HG03378 (cell line): ENCODE measurements around the gene SLC25A13.
"Not testable (repeated sequence)": the region's sequence is repeated elsewhere in the genome, so short reads cannot be mapped to it uniquely, and the experiment has no call there.

Source experiments
- ATAC-seq: cut with Tn5 transposase; IDR thresholded peaks from one replicate; pipeline ENCODE4 v1.9.1; 2021; ENCODE audit warnings: mild to moderate bottlenecking, moderate library complexity; ENCODE audit not compliant: unreplicated experiment

The SLC25A13 gene, protein sequence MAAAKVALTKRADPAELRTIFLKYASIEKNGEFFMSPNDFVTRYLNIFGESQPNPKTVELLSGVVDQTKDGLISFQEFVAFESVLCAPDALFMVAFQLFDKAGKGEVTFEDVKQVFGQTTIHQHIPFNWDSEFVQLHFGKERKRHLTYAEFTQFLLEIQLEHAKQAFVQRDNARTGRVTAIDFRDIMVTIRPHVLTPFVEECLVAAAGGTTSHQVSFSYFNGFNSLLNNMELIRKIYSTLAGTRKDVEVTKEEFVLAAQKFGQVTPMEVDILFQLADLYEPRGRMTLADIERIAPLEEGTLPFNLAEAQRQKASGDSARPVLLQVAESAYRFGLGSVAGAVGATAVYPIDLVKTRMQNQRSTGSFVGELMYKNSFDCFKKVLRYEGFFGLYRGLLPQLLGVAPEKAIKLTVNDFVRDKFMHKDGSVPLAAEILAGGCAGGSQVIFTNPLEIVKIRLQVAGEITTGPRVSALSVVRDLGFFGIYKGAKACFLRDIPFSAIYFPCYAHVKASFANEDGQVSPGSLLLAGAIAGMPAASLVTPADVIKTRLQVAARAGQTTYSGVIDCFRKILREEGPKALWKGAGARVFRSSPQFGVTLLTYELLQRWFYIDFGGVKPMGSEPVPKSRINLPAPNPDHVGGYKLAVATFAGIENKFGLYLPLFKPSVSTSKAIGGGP

DNA sequence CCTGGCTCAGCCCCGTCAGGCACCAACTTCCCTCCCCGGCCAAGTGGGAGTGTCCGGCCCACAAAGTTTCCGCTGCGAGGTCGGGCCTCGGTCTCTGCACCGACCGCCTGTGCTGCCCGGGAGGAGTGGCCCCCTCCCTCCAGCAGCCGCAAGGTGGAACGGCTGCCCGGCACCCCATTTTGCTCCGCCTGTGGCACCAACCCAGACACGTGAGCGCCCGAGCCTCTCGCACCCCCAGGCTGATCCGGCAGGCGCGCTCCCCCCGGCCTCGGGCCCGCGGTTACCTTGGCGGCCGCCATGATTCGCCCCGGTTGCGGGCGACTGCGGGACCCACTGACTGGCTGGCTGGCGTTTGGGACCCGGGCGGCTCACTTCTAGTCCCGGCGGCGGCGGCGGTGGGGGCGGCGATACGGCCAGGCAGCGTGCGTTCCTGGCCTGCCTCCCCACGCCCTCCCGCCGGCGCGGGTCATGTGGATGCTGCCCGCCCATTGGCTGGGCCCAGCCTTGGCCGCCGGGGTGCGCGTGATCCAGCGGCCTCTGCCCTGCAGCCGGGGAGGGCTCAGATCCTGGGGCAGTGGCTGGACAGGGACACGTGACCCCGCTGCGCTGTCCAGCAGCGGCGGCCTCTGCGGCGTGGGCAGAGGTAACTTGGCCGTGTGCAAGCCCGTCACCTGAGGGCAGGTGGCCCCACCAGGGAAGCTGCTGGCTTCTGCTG lies at the start of gene SLC25A13:
SLC25A13 (minus strand) TSS at position 441 of the 715 bp plus-strand sequence; CDS start at position 299, 142 bp downstream.
- peak; percentile 66 for ATAC-seq

DNA sequence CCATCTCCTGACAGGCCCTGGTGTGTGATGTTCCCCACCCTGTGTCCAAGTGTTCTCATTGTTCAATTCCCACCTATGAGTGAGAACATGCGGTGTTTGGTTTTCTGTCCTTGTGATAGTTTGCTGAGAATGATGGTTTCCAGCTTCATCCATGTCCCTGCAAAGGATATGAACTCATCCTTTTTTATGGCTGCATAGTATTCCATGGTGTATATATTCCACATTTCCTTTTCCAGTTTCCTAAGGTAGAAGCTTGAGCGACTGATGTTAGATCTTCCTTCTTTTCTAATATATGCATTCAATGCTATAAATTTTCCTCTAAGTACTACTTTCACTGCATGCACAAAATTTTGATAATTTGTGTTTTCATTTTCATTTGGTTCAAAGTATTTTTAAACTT lies 44.0 kb upstream of the SLC25A13 start:
- not testable (repeated sequence) for ATAC-seq

DNA sequence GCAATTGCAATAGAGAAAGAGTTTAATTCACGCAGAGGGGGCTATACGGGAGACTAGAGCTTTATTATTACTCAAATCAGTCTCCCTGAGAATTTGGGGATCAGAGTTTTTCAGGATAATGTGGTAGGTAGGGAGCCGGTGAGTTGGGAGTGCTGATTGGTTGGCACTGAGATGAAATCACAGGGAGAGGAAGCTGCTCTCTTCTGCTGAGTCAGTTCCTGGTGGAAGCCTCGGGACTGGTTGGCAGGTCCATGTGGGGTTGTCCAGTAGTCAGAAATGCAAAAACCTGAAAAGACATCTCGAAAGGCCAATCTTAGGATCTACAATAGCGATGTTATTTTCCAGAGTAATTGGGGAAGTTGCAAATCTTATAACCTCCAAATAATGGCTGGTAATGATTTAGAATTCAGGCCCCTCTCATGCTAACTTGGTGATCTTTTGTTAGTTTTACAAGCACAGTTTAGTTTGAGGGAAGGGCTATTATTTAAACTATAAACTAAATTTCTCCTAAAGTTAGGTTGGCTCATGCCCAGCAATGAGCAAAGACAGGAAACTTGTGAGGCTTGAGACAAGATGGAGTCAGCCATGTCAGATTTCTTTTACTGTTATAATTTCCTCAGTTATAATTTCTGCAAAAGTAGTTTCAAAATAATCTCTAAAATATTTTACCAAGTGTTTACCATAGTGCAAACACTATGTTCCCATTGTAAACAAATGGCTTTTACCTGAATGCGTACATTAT lies 39.4 kb upstream of the SLC25A13 start:
- ATAC-seq = no peak

DNA sequence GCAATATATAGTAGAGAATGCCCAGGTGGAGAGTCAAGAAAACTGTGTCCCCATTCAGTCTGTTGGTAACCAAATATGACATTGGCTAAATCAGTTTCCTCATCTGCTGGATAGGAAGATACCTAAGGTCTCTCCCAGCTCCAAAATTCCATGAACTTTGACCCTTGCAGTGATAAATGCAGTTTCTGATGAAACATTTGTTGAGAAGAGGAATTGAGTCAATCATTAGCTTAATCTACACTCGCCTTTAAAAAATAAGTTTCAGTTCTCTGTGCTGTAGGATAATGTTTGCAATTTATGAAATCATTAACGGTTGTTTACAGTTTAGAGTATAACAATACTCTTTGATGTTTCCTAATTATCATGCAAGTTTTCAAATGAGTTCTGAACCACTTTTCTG lies 38.0 kb upstream of the SLC25A13 start:
- ATAC-seq = peak; percentile 71

DNA sequence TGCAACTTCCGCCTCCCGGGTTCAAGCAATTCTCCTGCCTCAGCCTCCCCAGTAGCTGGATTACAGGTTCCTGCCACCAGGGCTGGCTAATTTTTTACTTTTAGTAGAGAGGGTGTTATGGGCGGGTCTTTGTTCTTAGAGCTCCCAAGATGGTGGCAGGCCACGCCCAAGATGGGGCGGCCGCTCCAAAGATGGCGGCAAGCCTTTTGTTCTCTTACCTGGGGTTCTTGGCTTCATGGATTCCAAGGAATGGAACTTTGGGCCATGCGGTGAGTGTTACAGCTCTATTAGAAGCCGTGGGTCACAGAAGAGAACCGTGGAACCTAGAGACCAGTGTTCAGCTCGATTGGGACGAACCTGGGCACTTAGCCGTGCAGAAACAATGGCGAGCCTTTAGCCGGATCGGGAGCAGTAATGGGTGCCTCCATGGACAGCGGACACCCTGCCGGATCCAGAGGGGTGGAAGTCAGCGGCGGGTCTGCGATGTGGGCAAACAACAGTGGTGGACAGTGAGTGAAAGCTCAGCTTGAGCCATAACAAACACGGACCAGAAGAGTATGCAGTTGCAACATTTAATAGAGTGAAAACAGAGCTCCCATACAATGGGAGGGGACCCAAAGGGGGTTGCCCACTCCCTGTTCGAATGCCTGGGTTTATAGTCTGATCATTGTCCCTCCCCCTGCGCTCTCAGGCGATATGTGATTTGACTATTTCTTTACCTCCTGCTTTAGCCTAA lies 36.5 kb upstream of the SLC25A13 start:
- not testable (repeated sequence) for ATAC-seq

DNA sequence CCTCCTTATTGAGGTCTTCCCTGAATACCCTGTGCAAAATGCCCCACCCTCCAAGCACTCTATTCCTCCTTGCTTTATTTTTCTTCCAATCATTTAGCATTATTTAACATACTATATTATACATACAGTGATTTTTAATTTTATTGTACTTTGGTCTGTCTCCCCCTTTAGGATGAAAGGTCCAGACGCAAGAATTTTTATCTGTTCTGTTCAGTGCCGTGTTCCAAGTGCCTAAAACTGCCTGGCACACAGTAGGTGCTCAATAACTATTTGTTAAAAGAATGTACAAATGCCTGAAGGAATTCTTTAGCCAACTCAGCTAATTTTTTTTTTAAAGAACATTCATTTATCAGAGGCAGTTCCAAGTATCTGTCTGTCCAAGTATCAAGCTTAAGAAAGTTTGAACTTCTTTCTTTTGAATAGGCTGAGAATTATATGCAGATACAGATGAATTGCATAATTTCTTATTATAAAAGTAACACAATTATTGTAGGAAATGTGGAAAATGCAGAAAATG lies 34.1 kb upstream of the SLC25A13 start:
- no peak for ATAC-seq

DNA sequence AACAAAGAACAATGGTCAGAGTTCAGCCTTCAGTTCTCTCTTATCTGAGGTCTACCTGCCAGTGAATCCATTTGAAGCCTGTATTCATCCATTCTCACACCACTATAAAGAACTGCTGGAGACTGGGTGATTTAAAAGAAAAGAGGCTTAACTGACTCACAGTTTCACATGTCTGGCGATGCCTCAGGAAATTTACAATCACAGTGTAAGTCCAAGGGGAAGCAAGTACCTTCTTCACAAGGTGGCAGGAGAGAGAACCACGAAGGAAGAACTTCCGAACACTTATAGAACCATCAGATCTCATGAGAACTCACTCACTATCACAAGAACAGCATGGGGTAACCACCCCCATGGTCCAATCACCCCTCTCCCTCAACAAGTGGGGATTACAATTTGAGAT lies 33.0 kb upstream of the SLC25A13 start:
- no peak for ATAC-seq

DNA sequence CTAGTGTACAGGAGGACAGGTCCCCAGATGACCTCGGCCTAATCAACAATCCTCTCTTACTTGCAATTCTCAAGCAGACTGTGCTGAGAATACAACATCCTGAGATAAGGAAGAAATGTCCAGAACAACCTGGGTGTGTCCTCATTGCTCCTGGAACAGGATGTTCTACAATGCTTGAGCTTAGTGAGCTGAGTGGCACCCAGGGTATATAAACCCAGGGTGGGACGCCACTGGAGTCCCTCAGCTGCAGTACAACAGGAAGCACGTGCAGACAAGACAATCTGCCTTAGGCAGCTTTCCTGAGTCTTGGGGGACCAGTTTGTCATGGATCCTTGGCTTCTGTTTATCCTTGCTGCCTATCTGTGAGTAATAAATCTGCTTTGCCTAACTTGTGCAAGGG lies 27.7 kb upstream of the SLC25A13 start:
- ATAC-seq = no peak

DNA sequence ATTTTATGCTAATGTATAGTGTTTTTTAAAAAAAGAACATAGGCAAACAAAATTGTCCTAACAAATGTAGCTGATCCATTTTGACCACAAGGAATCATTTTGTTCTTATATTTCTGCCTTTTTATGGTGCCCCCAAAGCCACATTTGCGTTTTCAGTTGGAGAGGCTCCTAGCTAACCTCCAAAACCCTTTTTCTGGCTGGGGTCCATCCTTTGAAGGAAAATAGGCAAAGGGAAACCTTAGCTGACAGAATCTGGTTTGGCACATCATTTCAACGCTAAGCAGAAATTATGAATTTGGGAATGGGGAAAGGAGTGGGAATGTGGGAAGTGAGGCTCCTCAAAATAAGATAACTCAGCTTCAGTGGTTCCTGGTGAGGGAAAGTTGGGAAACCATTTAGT lies 25.6 kb upstream of the SLC25A13 start:
- ATAC-seq = no peak

DNA sequence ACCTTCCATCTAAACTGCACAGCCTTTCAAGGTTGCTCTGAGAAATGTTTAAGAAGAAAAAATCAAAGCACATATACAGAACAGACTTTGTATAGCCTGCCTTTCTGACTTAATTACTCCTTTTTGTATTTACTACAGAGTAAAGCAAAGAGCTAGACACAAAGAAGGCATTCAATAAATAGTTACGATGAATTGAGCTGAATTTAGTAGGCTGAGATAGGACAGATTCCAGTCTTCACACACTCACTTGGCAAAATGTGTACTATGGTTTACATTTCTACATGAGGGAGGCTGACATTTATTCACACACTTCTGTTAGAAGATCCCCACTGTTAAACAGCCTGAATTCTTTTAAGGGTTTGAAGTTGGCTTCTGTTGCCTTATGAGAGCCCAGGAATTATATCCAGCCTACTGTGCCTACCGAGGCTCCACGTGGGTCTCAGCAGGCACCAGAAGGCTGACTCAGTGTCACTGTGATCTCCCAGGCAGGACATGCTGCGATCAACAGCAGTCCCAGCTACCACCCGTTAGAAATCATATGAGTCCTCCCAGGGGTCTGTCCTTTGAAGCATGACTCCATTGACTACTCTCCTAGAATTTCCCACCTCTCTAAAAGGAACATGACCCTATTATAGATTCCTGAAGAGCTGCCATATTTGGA lies 24.5 kb upstream of the SLC25A13 start:
- ATAC-seq = no peak

DNA sequence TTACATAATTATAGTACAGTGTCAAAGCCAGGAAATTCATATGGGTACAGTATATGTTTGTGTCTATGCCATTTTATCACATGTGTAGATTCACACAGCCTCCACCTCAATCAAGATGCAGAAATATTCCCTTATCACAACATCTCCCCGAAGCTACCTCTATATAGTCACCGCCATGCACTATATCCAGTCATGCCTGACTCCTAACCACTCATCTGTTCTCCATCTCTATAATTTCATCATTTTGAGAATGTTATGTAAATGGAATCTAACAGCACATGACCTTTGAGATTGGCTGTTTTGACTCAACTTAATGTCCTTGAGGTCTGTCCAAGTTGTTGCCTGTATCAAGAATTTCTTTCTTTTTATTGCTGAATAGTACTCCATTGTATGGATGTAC lies 22.3 kb upstream of the SLC25A13 start:
- ATAC-seq = no peak

DNA sequence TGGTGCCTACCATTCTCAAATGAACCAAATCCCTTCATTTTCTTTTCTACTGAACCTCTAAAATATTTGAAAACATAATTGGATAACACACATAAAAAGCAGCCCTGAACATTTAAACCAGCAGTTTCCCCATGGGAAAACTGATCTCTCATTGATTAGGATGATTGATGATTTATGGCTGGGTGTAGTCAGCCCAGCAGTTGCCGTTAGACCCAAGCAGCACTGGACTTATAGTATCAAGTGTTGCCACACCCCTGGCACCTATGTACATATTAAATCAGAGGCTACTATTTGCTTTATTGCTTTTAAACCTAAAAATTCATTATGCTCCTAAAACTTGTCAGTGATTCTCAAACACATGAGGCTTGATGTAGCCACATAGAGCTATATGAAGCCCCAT lies 20.2 kb upstream of the SLC25A13 start:
- no peak for ATAC-seq

DNA sequence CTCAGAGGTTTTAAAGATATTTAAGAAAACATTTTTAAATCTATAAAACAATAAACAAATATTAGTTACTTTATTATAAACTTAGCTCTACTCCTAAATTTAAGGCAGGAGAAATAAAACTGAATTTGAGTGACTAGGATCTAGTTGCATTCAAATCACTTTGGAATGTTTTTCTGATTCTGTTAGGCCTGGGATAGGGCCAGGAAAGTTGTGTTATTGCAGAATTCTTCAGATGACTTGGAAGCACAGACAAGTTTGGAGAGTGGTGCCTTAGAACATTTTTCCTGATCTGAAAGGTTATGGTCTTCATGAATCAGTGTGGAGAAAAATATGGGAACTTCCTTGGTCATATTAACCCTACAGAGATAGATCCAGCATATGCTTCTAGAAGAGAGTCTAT lies 15.6 kb upstream of the SLC25A13 start:
- ATAC-seq = no peak

DNA sequence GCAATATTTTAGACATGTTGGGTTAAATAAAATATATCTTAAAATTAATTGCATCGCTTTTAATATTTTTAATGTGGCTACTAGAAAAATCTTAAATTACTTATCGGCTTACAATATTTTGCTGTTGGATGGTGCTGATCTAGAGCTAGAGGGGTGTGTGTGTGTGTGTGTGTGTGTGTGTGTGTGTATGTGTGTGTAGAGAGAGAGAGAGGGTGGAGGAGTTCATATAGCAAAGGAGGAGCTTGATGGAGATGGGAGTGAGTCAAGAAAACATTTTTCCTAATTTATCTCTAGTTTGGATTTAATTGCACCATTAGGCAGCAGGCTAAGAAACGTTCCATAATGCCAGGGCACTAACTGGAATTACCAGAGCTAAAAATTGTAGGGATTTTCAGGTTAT lies 10.4 kb upstream of the SLC25A13 start:
- ATAC-seq = no peak

DNA sequence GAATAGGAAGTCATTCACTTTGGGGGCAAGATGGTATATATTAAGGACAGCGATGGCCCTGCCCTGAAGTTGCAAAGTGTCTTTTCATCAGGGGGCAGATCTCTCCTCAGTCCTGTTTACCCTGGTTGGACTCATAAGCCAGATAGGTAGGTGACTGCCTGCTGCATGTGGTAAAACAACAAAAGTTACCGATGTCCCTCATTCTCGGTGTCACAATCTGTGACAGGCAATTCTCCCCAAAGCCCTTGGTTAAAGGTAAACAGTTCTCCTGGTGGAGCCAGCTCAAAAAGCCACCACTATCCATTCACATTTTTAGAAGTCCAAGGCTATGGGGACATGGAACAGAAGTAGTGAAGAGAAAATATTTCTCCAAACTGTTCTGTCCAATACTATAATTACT lies 9.9 kb upstream of the SLC25A13 start:
- ATAC-seq = no peak

DNA sequence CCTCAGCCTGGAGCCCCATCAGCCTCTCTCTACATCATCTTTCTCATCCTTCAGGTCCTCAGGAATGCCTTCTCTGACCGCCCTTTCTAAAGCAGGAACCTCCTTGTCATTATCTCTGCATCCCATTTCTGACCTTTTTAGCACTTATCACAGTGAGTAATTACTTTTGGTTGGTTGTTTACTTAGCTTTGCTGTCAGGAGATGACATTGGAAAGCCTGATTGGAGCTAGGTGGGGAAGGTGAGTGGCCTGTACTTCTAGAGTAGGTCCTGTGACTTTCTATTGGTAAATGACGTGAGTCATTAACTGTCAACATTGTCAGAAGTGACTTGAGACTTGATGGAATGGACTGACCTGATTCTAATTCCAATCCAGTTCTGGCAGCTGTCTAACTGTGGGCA lies 9.3 kb upstream of the SLC25A13 start:
- ATAC-seq = no peak

DNA sequence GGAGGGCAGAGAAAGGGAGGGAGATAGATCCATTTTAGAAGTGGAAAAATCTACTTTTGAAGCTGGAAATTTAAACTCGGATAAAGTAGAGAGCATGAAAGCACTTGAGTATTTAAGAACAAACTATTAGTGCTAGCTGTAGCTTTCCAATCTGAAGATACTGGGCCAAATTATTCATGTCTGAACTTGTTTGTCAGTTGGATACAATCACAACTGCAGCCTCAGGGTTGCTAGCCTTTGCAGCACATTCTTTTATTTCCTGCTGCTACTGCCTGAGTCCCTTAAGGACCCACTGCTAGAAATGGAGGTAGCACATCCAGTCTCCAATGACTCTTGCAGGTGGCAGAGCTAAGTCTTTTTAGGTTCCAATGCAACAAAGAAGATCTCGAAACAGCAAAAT lies 8.3 kb upstream of the SLC25A13 start:
- no peak for ATAC-seq

DNA sequence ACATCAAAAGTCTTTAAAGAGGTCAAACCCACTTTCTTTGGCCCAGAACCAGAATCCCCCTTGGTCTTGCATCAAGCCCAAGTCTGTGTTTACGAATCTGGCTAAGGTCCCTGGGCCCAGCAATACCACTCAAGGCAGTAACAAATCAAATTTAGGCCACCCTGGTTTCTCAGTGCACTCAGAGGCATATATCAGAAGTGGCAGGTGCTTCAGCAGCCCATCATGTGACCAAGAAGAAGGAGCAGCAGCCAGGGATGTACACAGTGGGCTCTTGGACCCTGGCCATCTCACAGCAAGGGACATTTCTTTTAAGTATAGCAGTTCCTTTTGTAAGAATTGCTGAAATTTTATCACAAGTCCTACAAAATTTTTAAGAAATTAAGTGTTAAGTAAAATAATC lies 7.3 kb upstream of the SLC25A13 start:
- ATAC-seq = no peak

DNA sequence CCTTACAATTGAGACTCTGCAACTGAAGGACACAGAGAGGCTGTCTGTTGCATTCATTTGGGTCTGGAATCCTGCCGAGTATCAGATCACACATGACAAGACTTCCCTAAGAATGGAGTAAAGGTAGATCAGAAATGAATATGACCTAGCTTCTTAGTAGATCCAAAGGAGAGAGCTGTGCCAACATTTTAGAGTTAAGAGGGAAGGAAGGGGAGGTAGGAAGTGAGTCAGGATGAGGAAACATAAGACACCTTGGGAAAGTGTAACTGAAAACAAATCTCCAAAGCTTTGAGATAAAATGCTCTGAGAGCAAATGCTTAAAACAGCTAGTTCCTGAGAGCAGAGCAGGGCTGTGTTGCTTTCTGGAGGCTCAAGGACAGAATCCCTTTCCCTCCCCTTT lies 6.1 kb upstream of the SLC25A13 start:
- no peak for ATAC-seq

DNA sequence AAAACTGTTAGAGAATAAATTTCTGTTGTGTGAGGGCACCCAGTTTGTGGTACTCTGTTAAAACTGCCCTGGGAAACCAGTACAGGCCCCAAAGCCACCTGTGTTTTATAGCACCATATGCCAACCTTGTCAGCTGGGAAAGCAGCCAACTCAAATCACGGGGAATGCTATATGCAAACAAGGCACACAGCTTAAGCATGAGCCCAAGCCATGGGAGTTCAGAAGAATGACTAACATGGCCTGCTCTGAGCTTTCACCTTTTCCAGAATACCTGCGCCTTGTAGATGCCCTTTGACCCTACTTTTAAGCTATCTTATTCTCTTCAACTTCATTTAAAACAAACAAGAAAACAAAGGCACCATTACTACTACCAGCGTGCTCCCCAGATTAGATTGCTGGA lies 5.5 kb upstream of the SLC25A13 start:
- ATAC-seq = no peak
